ENCODE measurements around the gene MARCKS. TPM values are rescaled to one million over a fixed set of nuclear protein-coding genes. Genes with fewer than 3 reads are reported as not detected.

The MARCKS gene
- total and polyA plus RNA-seq, 2 of the 13 experiments (the other 11 are each of a cell fraction or from before 2014, with no cell fraction given): 30.5 to 39.5 TPM

Other genes starting within 250 kb of the MARCKS start
- 99.6 and 170 TPM in 2 replicates for gene HDAC2, start 113.8 kb downstream of the MARCKS start, total RNA-seq (2016; rRNA removed; fragmentation: Illumina TruSeq; extraction: Trizol)
- gene HDAC2, start 113.8 kb downstream of the MARCKS start, polyA plus RNA-seq (2011; rRNA removed): 72.0 and 114 TPM in 2 replicates